NB4 (cell line): ENCODE data around the gene LBR.
"Not testable (repeated sequence)": the region's sequence is repeated elsewhere in the genome, so short reads cannot be mapped to it uniquely, and the experiment has no call there.

ENCODE experiments used
- DNase-seq: peaks from one replicate; pipeline ENCODE4 v3.0.0; 2010; ENCODE audit warnings: low read depth
- H3K4me3 ChIP-seq: one replicate; pipeline ENCODE4 v1.5.1; 2011; ENCODE audit warnings: mild to moderate bottlenecking, low read depth, low read length, moderate library complexity
- MYC ChIP-seq: IDR thresholded peaks from 2 replicates; pipeline ENCODE4 v1.6.1; 2011; ENCODE audit warnings: low read depth, low read length
- POLR2A ChIP-seq: IDR thresholded peaks from 2 replicates; pipeline ENCODE4 v1.6.1; 2011; ENCODE audit warnings: mild to moderate bottlenecking; ENCODE audit not compliant: insufficient read length; ENCODE audit errors: extremely low read depth
- TF ChIP-seq, protein P1 (sequence below): IDR thresholded peaks from one replicate; pipeline ENCODE4 v1.5.1; 2012; ENCODE audit warnings: low read depth, low read length
- TF ChIP-seq, protein P2 (sequence below): IDR thresholded peaks from 2 replicates; pipeline ENCODE4 v1.6.1; 2011; ENCODE audit warnings: low read depth, low read length

LBR gene

DNA sequence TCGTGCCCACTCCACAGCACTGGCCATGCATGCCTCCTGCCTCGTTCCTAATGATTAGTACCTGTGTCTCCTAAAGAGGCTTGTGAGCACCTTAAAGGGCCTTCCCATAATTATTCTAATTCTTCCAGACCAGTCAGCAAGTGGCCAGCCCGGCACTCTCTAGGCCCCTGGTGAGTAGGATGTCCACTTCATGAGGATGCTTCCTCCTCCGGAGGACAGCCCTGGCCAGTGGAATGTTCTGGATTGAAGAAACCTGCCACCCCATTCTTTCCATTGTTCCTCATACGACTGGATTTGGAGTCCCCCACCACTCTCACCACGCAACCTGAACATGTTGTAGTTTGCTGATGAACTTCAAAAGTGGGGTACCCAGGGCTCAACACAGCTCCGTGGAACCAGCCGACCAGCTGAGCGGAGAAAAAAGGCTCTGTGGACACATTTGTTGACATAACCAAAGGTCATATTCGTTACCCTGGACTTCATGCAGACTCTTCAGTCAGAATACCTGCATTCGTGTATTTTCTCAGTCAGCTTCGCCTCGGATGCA lies 46.7 kb upstream of the LBR start:
- H3K4me3 ChIP-seq = no peak overlapping the region
- TF ChIP-seq, protein P1, sequence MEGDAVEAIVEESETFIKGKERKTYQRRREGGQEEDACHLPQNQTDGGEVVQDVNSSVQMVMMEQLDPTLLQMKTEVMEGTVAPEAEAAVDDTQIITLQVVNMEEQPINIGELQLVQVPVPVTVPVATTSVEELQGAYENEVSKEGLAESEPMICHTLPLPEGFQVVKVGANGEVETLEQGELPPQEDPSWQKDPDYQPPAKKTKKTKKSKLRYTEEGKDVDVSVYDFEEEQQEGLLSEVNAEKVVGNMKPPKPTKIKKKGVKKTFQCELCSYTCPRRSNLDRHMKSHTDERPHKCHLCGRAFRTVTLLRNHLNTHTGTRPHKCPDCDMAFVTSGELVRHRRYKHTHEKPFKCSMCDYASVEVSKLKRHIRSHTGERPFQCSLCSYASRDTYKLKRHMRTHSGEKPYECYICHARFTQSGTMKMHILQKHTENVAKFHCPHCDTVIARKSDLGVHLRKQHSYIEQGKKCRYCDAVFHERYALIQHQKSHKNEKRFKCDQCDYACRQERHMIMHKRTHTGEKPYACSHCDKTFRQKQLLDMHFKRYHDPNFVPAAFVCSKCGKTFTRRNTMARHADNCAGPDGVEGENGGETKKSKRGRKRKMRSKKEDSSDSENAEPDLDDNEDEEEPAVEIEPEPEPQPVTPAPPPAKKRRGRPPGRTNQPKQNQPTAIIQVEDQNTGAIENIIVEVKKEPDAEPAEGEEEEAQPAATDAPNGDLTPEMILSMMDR = no peak
- TF ChIP-seq POLR2A (no peak), MYC (no peak)
- TF ChIP-seq, protein P2, sequence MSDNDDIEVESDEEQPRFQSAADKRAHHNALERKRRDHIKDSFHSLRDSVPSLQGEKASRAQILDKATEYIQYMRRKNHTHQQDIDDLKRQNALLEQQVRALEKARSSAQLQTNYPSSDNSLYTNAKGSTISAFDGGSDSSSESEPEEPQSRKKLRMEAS = no peak

DNA sequence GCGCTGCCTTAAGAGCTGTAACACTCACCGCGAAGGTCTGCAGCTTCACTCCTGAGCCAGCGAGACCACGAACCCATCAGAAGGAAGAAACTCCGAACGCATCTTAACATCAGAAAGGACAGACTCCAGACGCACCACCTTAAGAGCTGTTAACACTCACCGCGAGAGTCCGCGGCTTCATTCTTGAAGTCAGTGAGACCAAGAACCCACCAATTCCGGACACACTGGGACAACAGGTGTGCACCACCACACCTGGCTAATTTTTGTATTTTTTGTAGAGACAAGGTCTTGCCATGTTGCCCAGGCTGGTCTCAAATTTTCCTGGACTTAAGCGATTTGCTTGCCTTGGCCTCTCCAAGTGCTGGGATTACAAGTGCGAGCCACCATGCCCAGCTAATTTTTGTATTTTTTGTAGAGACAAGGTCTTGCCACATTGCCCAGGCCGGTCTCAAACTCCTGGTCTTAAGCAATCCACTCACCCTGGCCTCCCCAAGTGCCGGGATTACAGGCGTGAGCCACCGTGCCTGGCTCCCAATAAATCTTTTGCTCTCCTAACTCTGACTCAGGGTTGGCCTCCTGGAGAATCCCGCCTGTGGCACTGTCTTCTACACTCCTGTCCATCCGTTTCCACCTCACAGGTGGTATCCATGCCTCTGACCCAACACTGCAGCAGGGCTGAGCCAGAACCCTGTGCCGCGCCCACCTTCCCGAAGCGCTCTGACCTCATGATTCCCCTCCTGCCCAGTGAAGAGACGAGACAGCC lies 46.0 kb upstream of the LBR start:
- DNase-seq = not testable (repeated sequence)

More for the DNA sequence above, 46.7 kb upstream of the LBR start:
- no peak for DNase-seq

DNA sequence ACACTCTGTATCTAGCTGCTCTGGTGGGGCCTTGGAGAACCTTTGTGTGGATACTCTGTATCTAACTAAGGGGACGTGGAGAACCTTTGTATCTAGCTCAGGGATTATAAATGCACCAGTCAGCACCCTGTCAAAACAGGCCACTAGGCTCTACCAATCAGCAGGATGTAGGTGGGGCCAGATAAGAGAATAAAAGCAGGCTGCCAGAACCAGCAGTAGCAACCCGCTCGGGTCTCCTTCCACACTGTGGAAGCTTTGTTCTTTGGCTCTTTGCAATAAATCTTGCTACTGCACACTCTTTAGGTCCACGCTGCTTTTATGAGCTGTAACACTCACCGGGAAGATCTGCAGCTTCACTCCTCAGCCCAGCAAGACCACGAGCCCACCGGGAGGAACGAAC lies 45.4 kb upstream of the LBR start:
- DNase-seq, H3K4me3 ChIP-seq: not testable (repeated sequence)

More for the DNA sequence above, 46.0 kb upstream of the LBR start:
- H3K4me3 ChIP-seq = not testable (repeated sequence)

DNA sequence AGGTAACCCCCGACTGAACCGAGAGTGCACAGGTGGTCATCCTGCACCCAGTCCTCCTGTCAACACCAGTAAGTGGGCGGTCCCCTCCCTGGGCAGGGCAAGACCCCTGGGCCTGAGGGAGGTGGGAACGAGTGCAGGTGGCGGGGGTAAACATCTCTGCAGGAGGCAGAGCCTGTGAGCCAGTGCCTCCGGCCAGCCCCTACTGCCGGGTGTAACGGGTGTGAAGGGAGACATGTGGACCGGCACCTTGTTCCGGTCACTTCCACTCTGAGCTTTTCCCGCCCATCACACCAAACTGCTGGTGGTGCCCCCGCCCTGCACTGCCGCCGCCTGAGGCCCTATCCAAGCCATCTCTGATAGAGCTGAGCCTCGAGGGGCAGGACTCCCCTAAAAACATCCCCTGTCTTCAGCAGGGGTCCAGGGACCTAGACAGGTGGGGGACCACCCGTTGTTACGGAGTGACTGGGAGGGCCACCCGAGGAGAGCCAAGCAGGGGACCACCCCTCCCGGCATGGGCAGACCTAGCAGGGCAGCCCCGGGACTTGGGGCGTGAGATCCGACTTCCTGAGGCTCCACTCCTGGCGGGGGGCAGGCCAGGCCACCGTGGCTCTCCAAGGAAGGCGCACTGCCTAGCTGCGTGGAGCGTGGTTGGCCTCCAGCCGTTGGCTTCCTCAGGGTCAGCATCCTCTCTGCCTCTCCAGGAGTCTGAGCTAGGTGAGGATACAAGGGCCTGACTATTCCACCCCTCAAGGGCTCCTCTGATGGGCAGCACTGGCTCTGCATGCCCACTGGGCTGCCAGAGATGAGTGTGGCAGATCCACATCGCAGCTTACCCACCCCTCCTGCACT lies 43.8 kb upstream of the LBR start:
- no peak overlapping the region for H3K4me3 ChIP-seq
- TF ChIP-seq, protein P2 = no peak
- TF ChIP-seq, protein P1 = no peak
- TF ChIP-seq MYC (no peak), POLR2A (no peak)
- no peak for DNase-seq

DNA sequence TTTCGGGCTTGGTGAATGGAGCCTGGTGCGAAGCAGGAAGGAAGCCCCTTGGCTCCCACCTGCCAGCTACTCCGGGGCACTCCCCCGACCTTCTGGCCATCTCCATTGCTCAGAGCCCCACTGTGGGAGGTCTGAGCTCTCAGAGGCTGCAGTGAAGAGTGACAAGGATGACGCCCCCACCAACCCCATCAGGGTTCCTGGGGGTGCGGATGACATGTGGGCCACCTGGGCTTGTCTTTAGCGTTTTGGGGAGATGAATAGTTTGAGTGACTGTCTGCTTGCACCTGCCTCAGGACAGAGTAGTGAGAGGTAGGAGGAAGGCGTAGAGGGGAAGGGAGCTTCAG lies 43.2 kb upstream of the LBR start:
- H3K4me3 ChIP-seq = no peak overlapping the region
- TF ChIP-seq, protein P1 = no peak
- TF ChIP-seq MYC (no peak), POLR2A (no peak)
- TF ChIP-seq, protein P2 = no peak
- no peak for DNase-seq

DNA sequence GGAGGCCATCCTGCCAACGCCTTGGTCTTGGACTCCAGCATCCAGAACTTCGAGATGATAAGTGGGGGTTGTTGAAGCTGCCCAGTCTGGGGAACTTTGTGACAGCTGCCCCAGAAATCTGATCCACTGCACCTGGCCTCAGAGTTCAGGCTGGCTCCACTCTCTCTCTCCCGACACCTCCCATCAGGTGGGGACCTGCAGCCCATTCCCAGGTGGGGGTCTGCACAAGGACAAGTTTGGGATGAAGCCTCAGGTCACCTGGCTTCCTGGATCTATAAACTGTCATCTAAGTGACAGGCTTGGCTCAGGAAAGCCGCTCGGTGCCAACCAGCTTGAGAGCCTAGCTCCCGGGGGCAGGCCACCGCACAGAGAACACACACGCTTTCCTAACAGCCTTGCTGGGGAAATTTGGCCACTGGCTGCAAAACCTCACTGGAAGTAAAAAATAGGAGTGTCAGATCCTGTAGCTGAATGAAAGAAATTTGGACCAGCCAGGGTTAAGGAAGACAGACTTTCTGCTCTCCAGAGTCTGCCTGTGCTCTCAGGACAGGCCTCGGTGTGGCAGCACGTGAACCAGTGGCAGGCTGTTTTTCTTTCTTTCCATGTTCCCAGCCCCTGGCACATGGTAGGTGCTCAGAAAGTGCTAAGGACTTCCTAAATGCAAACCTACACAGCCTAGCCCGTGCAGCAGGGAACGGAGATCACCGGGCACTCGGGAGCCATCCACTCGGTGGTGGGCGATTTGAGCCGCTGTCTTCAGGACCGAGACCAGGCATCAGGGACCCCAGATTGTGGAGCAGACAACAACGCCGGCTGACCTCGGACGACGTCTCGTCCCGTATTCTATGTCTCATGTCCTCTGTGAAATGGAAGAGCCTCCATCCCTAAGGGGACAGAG lies 42.6 kb upstream of the LBR start:
- DNase-seq = no peak
- H3K4me3 ChIP-seq = no peak overlapping the region
- TF ChIP-seq MYC (no peak), POLR2A (no peak)

DNA sequence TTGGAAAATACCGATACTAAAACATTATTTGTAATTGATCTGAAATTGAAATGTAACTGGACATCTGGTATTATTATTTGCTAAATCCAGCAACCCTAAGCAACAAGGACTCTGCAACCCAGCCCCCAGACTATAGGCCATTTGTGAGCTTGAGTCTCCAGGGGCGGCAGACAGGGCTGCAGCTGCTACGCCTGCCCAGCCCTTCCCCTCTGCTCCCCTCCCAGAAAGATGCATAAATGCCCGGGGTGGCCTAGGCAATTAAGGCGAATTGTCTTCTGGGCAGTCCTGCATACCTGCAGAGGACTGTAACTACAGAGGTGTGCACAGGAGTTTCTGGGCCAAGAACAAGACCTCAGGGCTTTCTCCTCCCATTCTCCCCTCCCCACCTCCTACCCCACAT lies 41.2 kb upstream of the LBR start:
- no peak overlapping the region for H3K4me3 ChIP-seq
- DNase-seq = no peak
- no peak for TF ChIP-seq MYC
- TF ChIP-seq, protein P2 = no peak
- TF ChIP-seq, protein P1 = no peak
- no peak for TF ChIP-seq POLR2A
